DOHH2 (cell line): ENCODE measurements around the gene DGKE.

ENCODE experiments used
- H3F3A ChIP-seq: fragments of 200-600 bp; sonication (generic), shearing (Covaris generic); 2 replicates; pipeline ENCODE4 v1.6.0; 2016; ENCODE audit warnings: antibody characterized with exemption, mild to moderate bottlenecking; ENCODE audit not compliant: control insufficient read depth, insufficient read depth
- H3K27ac ChIP-seq: fragments of 200-600 bp; sonication (generic); 2 replicates; pipeline ENCODE4 v1.5.1; 2014; ENCODE audit warnings: low read depth, mild to moderate bottlenecking, low read length, moderate library complexity
- H3K27me3 ChIP-seq: fragments of 200-600 bp; sonication (generic); 2 replicates; pipeline ENCODE4 v1.6.1; 2014; ENCODE audit warnings: mild to moderate bottlenecking, low read length, mixed read lengths; ENCODE audit not compliant: control insufficient read depth
- H3K36me3 ChIP-seq: fragments of 200-600 bp; sonication (generic); 2 replicates; pipeline ENCODE4 v1.6.1; 2014; ENCODE audit warnings: mild to moderate bottlenecking, low read length, moderate library complexity, mixed read lengths; ENCODE audit not compliant: control insufficient read depth
- H3K4me1 ChIP-seq: fragments of 200-600 bp; sonication (generic); 2 replicates; pipeline ENCODE4 v1.6.1; 2014; ENCODE audit warnings: mild to moderate bottlenecking, low read length, mixed read lengths; ENCODE audit not compliant: control insufficient read depth
- H3K4me2 ChIP-seq: fragments of 200-600 bp; sonication (generic); 2 replicates; pipeline ENCODE4 v1.6.0; 2014; ENCODE audit warnings: mild to moderate bottlenecking, low read length, moderate library complexity
- H3K4me3 ChIP-seq: fragments of 200-600 bp; sonication (generic); 2 replicates; pipeline ENCODE4 v1.5.1; 2014; ENCODE audit warnings: mild to moderate bottlenecking, low read length, mixed read lengths
- H3K79me2 ChIP-seq: fragments of 200-600 bp; sonication (generic); 2 replicates; pipeline ENCODE4 v1.6.1; 2014; ENCODE audit warnings: mild to moderate bottlenecking, low read length, mixed read lengths; ENCODE audit not compliant: control insufficient read depth
- H3K9me2 ChIP-seq: fragments of 200-600 bp; sonication (generic); replicated peaks from 2 replicates; pipeline ENCODE4 v1.6.1; 2014; ENCODE audit warnings: mild to moderate bottlenecking, low read length, mixed read lengths; ENCODE audit not compliant: control insufficient read depth
- H3K9me3 ChIP-seq: fragments of 200-600 bp; sonication (generic); 2 replicates; pipeline ENCODE4 v1.6.1; 2014; ENCODE audit warnings: antibody characterized with exemption, low read length, mixed read lengths; ENCODE audit not compliant: control insufficient read depth, insufficient read depth
- H4K20me1 ChIP-seq: fragments of 200-600 bp; sonication (generic); 2 replicates; pipeline ENCODE4 v1.6.0; 2014; ENCODE audit warnings: low read depth, mild to moderate bottlenecking, antibody characterized with exemption, low read length, moderate library complexity; ENCODE audit not compliant: control insufficient read depth, insufficient read depth
- EZH2phosphoT487 ChIP-seq: fragments of 200-600 bp; sonication (generic); IDR thresholded peaks from 2 replicates; pipeline ENCODE4 v1.6.1; 2017; ENCODE audit warnings: borderline replicate concordance, mild to moderate bottlenecking, antibody characterized with exemption, low read length, moderate library complexity, mixed read lengths
- TF ChIP-seq, protein P1 (sequence below): fragments of 200-600 bp; sonication (generic); IDR thresholded peaks from one replicate; pipeline ENCODE4 v1.5.1; 2014; ENCODE audit warnings: antibody characterized with exemption, mild to moderate bottlenecking, low read depth, low read length; ENCODE audit not compliant: poor library complexity, severe bottlenecking

Gene DGKE

DNA sequence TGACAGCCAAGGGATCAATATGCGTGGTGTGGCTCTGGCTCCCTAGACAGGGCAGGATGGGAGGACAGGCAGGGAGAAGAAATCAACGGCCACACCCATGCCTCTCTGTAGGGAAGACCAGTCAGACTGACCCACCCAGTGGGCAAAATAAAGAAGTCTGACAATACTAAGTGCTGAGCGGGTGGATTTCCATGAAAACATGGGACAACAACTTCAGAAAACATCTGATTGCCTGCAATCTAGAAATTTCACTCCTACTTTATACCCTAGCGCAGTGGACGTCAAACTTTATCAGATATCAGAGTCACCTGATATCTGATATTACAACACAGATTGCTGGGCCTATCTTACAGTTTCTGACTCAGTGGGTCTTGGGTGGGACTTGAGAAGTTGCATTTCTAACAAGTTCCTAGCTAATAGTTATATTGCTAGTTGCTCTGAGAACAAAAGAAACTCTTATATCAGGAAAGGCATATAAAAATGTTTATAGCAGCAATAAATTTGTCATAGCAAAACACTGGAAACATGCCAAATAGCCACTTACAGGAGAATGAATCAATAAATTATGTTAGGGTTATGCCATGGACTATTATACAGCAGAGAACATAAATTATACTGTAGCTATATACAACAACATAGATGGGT, 38.6 kb upstream of the DGKE start:
- no peak for TF ChIP-seq EZH2phosphoT487
- TF ChIP-seq, protein P1, sequence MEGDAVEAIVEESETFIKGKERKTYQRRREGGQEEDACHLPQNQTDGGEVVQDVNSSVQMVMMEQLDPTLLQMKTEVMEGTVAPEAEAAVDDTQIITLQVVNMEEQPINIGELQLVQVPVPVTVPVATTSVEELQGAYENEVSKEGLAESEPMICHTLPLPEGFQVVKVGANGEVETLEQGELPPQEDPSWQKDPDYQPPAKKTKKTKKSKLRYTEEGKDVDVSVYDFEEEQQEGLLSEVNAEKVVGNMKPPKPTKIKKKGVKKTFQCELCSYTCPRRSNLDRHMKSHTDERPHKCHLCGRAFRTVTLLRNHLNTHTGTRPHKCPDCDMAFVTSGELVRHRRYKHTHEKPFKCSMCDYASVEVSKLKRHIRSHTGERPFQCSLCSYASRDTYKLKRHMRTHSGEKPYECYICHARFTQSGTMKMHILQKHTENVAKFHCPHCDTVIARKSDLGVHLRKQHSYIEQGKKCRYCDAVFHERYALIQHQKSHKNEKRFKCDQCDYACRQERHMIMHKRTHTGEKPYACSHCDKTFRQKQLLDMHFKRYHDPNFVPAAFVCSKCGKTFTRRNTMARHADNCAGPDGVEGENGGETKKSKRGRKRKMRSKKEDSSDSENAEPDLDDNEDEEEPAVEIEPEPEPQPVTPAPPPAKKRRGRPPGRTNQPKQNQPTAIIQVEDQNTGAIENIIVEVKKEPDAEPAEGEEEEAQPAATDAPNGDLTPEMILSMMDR: no peak
- no peaks in the 10 kb centered on the region for H3K27me3 ChIP-seq
- H3K79me2 ChIP-seq: no peaks in the 10 kb centered on the region
- no peaks in the 10 kb centered on the region for H4K20me1 ChIP-seq
- no peaks in the 10 kb centered on the region for H3K36me3 ChIP-seq
- no peak overlapping the region for H3K4me2 ChIP-seq
- no peaks in the 10 kb centered on the region for H3K9me2 ChIP-seq
- no peak overlapping the region for H3K4me3 ChIP-seq
- H3K9me3 ChIP-seq: no peaks in the 10 kb centered on the region
- no peaks in the 10 kb centered on the region for H3K4me1 ChIP-seq
- H3F3A ChIP-seq: no peaks in the 10 kb centered on the region
- H3K27ac ChIP-seq: no peak overlapping the region

DNA sequence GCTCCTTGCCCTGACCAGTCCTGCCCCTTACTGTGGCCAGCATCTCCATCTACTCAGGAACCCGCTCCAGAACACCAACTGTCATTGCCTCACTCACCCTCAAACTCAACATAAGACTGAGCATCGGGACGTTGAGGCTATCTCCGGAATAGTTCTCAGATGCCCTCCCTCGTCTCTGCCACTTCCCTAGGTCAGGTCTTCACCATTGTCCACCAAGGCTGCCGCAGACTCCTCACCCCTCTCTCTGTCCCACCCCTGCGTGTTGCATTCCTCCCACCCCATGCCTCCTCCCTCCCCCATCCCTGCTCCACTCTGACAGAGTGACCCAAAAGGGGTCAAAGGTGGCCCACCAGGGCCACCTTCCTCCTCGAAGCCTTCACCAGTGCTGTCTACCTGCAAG, 37.4 kb upstream of the DGKE start:
- no peak overlapping the region for H3K27ac ChIP-seq
- no peak overlapping the region for H3K4me3 ChIP-seq
- H3K9me2 ChIP-seq: no peaks in the 10 kb centered on the region
- no peaks in the 10 kb centered on the region for H3K79me2 ChIP-seq
- H3K4me1 ChIP-seq: no peaks in the 10 kb centered on the region
- no peak overlapping the region for H3K4me2 ChIP-seq
- no peak for TF ChIP-seq EZH2phosphoT487
- TF ChIP-seq, protein P1: no peak
- no peaks in the 10 kb centered on the region for H3F3A ChIP-seq
- no peaks in the 10 kb centered on the region for H3K9me3 ChIP-seq
- no peaks in the 10 kb centered on the region for H4K20me1 ChIP-seq
- H3K36me3 ChIP-seq: no peaks in the 10 kb centered on the region
- 0 out of 2 replicates have a peak, but pooled peaks cover 2% of the 10 kb centered on the region for H3K27me3 ChIP-seq

DNA sequence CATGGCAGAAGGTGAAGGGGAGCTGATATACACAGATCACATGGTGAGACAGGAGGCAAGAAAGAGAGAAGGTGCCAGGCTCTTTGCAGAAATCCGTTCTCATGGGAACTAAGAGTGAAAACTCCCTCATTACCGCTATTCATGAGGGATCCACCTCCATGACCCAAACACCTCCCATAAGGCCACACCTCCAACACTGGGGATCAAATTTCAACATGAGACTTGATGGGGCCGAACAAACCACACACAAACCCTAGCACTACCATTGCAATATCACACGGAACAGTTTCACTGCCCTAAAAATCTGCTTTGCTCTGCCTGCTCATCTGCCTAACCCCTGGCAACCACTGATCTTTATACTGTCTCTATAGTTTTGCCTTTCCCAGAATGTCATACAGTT, 35.0 kb upstream of the DGKE start:
- H4K20me1 ChIP-seq: no peaks in the 10 kb centered on the region
- no peaks in the 10 kb centered on the region for H3K9me3 ChIP-seq
- H3K4me1 ChIP-seq: no peaks in the 10 kb centered on the region
- H3F3A ChIP-seq: no peaks in the 10 kb centered on the region
- no peak overlapping the region for H3K4me2 ChIP-seq
- no peaks in the 10 kb centered on the region for H3K79me2 ChIP-seq
- no peaks in the 10 kb centered on the region for H3K36me3 ChIP-seq
- H3K27me3 ChIP-seq: 0 out of 2 replicates have a peak, but pooled peaks cover 2% of the 10 kb centered on the region
- TF ChIP-seq EZH2phosphoT487: no peak
- TF ChIP-seq, protein P1: no peak
- no peaks in the 10 kb centered on the region for H3K9me2 ChIP-seq
- H3K27ac ChIP-seq: no peak overlapping the region
- no peak overlapping the region for H3K4me3 ChIP-seq
